GM19328 (cell line): ENCODE results near the gene KCNAB2.

Source experiments
- ATAC-seq: cut with Tn5 transposase; IDR thresholded peaks from one replicate; pipeline ENCODE4 v1.9.1; 2021; ENCODE audit warnings: mild to moderate bottlenecking, moderate library complexity; ENCODE audit not compliant: unreplicated experiment

KCNAB2 gene

DNA sequence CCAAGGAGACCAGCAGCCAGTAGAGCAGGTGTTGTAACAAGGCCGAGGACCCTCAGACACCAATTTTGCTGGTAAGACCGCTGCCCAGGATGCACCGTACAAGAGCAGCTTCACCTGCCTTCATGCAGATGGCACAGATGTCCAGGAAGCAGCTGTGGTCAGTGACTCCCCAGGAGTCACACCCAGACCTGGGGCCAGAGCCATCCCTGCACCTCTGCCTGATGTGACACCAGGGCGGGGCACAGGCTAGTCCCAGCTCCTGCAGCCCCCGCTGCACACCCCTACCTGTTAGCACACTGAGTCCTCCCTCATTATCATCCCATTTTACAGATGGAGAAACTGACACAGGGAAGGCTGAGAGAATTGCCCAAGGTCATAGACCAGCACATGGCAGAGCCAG, 16.3 kb upstream of the KCNAB2 start:
- no peak for ATAC-seq

- ATAC-seq = no peak
Measured at GRCh38 chr1:6030132-6030531, 15.6 kb upstream of the KCNAB2 start.

DNA sequence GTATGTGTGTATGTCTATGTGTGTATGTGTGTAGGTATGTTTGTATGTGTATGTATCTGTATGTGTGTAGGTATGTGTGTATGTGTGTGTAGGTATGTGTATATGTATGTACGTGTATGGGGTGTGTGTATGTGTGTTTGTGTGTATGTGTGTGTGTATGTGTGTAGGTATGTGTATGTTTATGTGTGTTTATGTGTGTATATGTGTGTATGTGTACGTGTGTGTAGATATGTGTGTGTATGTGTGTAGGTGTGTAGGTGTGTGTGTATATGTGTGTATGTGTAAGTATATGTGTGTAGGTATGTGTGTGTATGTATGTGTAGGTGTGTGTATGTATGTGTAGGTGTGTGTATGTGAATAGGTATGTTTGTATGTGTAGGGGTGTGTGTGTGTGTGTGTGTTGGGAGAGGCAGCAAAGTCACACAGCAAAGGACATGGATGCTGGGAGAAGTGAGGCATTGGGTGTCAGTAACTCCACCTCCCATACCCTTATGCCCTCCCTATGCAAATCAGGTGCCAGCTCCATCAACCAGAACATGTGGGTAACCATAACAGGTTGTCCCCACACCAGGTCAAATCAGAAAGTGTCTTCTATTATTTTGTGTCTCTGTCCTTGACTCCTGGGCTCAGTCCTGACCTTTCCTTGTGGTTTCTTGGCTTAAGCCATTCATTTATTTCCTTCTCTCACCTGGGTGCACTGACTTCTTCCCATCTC, 15.0 kb upstream of the KCNAB2 start:
- ATAC-seq = no peak

DNA sequence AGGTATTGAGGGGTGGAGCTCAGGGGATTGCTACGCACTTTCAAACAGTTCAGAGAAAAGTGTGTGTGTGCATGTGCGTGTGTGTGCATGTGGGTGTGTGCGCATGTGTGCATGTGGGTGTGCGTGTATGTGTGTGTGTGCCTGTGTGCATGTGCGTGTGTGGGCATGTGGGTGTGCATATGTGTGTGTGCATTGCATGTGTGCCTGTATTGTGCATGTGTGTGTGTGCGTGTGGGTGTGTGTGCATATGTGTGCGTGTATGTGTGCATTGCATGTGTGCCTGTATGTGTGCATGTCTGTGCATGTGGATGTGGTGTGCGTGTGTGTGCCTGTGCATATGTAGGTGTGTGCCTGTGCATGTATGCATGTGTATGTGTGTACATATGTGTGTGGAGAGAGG, 12.6 kb upstream of the KCNAB2 start:
- ATAC-seq = no peak

- ATAC-seq = no peak
Measured at GRCh38 chr1:6033986-6034749, 11.5 kb upstream of the KCNAB2 start.

- ATAC-seq = no peak
Measured at GRCh38 chr1:6034750-6035096, 11.0 kb upstream of the KCNAB2 start.

GRCh38 chr1:6035303-6035702, 10.4 kb upstream of the KCNAB2 start:
- ATAC-seq = no peak

- no peak for ATAC-seq
Measured at GRCh38 chr1:6035719-6036118, 10.0 kb upstream of the KCNAB2 start.

GRCh38 chr1:6037338-6037762, 8.3 kb upstream of the KCNAB2 start:
- ATAC-seq = no peak

GRCh38 chr1:6038603-6039002, 7.1 kb upstream of the KCNAB2 start:
- no peak for ATAC-seq

DNA sequence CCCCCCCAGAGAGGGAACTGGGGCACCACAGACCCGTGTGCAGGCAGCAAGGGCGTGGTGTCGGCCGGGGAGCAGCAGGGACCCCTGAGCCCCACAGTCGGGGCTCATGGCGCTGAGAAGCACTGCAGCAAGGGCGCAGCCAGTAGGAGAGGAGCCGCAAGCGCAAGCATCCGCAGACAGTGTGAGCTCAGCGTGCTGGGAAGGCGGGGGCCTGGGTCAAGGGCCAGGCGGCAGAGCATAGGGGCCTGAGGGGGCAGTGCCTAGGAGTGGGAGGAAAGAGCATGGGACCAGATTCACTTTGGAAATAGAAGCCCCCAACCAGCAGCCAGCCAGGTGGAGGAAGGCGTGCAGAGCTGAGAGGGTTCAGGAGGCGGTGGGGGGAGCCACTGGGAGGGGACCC, 6.7 kb upstream of the KCNAB2 start:
- ATAC-seq = no peak

- no peak for ATAC-seq
Measured at GRCh38 chr1:6040444-6040843, 5.2 kb upstream of the KCNAB2 start.

- ATAC-seq = no peak
Measured at GRCh38 chr1:6040861-6041415, 4.8 kb upstream of the KCNAB2 start.

DNA sequence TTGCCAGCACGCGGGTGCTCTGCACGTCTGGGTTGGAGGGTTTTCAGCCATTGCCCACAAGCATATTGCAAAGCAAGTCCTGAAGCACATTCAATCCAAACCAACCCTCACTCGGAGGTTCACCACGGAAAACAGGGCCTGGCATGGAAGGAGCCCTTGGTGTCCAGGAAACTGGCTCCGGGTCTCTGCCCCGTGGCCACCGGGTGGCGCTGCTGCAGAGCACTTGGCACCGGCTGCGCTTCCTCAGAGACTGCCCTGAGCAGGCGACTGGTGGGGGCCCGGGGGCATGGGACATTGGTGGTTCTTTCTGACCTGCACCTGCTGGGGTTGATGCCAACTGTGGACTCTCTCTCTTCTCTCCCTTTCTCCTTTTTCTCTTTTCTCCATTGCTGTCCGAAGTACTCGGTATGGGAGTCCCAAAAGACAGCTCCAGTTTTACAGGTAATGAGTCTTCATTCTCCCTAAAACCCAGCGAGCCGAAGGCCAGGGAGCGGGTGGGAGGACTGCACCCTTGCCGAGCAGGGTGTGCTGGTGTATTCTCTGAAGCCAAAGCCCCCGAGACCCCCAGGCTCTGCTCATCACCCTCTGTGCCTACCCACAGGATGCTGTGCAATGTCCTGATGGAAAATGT, 4.1 kb upstream of the KCNAB2 start:
- no peak for ATAC-seq

DNA sequence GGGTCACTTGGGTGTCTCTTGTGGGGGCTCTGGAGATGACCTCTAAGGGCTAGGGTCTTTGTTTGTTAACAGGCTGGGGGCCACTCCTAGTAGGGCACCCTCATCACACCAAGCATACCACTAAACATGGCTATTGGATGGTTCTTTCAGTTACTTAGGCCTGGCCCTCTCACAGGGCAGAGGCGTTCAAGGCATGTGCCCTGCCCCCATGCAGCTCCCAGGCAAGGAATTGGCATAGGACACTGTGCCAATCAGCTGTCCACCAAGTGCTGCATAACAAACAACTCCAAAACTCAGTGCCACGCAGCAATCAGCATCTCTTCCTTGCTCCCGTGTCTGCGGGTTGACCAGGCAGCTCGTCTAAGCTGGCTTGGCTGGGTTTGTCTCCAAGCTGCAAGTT, 2.1 kb upstream of the KCNAB2 start:
- no peak for ATAC-seq

GRCh38 chr1:6044481-6045109, 1.1 kb upstream of the KCNAB2 start:
- ATAC-seq = no peak

GRCh38 chr1:6045110-6045502, 582 bp upstream of the KCNAB2 start:
- no peak for ATAC-seq

DNA sequence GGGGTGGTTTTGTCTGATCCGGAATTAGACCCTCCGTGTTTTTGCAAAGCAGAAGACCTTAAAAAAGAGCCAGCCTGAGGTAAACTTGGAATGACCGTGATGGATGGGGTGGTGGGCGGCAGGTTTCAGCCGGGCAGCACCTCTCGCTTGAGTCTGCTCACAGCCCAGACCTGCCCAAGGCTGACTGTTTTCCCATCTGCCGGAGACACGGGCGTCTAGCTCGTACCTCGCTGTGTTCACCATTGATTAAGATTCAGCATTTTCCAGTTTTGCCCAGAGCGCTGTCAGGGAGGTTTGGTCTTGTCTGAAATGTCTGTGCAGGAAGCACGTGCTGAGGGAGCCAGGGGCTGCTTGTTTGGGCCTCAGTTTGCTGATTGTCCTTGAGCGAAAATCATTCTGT, 591 bp downstream of the KCNAB2 start:
- ATAC-seq = no peak

DNA sequence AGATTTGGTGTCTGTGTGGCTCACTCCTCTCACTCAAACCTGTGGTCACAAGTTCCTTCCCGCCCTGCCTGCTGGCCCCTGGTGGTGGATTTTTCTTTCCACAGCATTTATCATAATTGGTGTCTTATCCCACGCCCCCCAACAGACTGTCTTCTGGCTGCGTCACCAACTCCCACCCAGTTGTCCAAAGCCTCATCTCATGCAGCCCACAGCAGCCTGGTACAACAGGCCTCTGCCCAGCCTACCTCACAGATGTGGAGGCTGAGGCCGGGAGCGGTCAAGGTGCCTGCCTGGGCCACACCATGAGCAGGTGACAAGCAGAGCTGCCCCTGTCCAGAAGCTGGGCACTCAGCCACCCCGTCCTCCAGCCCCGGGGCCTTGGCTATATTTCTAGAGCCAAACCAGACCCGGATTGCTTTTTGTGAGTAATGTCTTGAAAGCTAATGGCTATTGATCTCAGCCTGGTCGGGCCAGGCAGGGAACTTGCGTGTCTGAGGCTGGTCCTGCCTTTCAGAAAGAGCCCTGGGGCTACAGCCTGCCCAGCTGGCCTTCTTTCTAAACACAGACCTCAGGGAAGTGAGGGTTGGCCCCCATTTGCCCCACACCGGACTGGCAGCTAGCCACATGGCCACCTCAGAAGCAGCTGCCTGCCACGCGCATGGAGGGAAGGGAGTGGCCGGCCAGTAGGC, 2.6 kb downstream of the KCNAB2 start:
- no peak for ATAC-seq

DNA sequence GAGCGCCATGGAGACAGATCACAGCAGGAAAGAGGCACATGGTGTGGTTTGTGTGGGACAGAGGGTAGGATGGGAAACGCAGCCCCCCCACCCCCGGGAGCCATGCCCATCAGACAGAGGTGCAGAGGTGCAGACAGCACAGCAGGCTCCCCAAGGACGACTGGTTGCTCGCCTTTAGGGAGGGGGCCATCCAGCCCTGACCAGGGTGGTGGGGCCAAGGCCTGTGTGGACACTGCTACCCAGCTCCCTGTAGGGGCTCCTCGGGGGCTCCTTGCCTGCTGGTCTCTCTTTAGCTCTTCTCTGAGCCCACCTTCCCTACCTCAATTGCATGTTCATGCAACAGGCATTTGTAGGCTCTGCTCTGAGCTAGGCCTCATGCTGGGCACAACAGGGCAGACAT, 3.7 kb downstream of the KCNAB2 start:
- ATAC-seq = no peak

DNA sequence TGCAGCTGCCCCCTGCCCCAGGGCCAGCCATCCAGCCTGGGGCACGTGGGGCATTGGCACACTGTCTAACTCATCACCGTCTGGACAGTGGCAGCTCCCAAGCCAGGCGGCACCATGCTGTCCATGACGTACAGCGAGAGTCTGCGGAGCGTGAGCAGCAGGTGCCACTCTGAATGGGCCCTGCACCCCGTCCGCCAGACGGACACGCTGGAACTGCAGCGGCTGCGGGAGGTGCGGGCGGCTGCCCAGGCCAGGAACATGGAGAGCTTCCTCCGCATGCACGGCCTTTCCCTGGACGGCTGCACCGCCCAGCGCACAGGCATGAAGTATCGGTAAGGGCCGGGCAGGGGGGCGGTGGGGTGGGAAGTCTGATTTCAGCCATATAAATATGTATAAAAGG, 5.7 kb downstream of the KCNAB2 start:
- no peak for ATAC-seq
